ENCODE measurements around the gene GSC. TPM values are rescaled to one million over a fixed set of nuclear protein-coding genes. Genes with fewer than 3 reads are reported as not detected.
"Not testable (repeated sequence)": the region's sequence is repeated elsewhere in the genome, so short reads cannot be mapped to it uniquely, and the experiment has no call there.

GSC gene
- total and polyA plus RNA-seq, 10 donors = not detected

DNA sequence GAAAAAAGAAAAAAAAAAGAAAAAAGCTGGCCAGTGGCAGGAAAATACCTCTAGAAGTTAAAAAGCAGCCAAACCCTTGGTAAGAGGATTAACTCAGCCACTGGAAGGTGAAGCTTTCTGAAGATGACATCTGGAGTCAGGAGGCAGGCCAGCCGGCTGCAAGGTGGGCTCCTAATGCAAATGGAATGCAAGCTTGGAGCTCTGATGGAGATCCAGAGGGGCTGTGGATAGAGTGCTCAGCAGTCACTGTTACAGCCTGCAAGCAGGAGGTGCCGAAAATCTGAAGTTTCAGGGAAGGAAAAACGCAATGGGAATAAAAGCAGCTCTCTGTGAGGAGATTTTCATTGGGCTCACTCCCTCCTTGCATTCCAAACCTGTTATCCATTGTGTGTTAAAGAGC, 41.0 kb downstream of the GSC start:
- intact Hi-C loops (cut with DNase I; ENCODE audit: low total_unique reads) = no loop called here
- H3K4me3 ChIP-seq = no peak overlapping the region
- 52 to 75% (median 61%) methylated on average over 3 of the region's 3 CpGs for WGBS, 5 donors

DNA sequence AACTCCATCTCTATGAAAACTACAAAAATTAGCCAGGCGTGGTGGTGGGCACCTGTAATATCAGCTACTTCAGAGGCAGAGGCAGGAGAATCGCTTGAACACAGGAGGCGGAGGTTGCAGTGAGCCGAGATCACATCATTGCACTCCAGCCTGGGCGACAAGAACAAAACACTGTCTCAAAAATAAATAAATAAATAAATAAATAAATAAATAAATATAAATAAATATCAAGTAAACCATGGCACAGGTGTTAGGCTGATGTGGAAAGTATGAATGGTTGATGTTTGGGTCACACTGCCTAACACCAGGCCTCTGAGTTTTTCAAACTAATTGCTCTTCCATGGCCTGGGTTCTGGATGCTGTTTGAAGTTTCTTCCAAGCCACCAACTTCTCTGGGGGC, 41.5 kb downstream of the GSC start:
- intact Hi-C loops (cut with DNase I; ENCODE audit: low total_unique reads); H3K27ac ChIP-seq; H3K4me1 ChIP-seq; H3K4me3 ChIP-seq; H3K36me3 ChIP-seq: not testable (repeated sequence)
- 91 to 96% (median 94%) methylated on average over 5 of the region's 5 CpGs for WGBS, 5 donors
- Histone ChIP-seq H3K27me3 (replicated peaks in 1 of 7) (peaks cover 0 to 12% (median 0%) of the 10 kb centered on the region in 7 donors), H3K9me3 (peaks cover 0 to 15% (median 2%) of the 10 kb centered on the region in 8 donors)
- DNase-seq = peak; percentile 4

More for the DNA sequence above, 41.0 kb downstream of the GSC start:
- Histone ChIP-seq H3K27ac (no peak overlapping the region), H3K9me3 (peaks cover 0 to 15% (median 2%) of the 10 kb centered on the region in 8 donors), H3K27me3 (replicated peaks in 1 of 7) (peaks cover 0 to 12% (median 0%) of the 10 kb centered on the region in 7 donors), H3K36me3 (no peaks in the 10 kb centered on the region), H3K4me1 (no peaks in the 10 kb centered on the region)
- peak; percentile 50 for DNase-seq
- no peak for TF ChIP-seq POLR2AphosphoS5 (IDR thresholded peaks at IDR 0.05)
- TF ChIP-seq POLR2A (IDR thresholded peaks at IDR 0.05) = no peak
- TF ChIP-seq, protein P1, sequence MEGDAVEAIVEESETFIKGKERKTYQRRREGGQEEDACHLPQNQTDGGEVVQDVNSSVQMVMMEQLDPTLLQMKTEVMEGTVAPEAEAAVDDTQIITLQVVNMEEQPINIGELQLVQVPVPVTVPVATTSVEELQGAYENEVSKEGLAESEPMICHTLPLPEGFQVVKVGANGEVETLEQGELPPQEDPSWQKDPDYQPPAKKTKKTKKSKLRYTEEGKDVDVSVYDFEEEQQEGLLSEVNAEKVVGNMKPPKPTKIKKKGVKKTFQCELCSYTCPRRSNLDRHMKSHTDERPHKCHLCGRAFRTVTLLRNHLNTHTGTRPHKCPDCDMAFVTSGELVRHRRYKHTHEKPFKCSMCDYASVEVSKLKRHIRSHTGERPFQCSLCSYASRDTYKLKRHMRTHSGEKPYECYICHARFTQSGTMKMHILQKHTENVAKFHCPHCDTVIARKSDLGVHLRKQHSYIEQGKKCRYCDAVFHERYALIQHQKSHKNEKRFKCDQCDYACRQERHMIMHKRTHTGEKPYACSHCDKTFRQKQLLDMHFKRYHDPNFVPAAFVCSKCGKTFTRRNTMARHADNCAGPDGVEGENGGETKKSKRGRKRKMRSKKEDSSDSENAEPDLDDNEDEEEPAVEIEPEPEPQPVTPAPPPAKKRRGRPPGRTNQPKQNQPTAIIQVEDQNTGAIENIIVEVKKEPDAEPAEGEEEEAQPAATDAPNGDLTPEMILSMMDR (IDR thresholded peaks at IDR 0.05 in 8 of 11, conservative IDR thresholded peaks at IDR 0.05 in 3 of 11) = no peak

DNA sequence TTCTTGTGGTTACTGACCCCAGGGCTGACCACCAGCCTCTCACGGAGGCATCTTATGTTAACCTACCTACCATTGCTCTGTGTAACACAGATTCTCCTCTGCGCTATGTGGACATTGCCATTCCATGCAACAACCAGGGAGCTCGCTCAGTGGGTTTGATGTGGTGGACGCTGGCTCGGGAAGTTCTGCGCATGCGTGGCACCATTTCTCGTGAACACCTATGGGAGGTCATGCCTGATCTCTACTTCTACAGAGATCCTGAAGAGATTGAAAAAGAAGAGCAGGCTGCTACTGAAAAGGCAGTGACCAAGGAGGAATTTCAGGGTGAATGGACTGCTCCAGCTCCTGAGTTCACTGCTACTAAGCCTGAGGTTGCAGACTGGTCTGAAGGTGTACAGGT, 43.3 kb downstream of the GSC start:
- DNase-seq = peak; percentile 17
- H3K9me3 ChIP-seq; H3K4me1 ChIP-seq; H3K4me3 ChIP-seq; intact Hi-C loops (cut with DNase I; ENCODE audit: low total_unique reads); H3K27ac ChIP-seq; H3K36me3 ChIP-seq: not testable (repeated sequence)
- H3K27me3 ChIP-seq (replicated peaks in 1 of 7) = peaks cover 0 to 12% (median 0%) of the 10 kb centered on the region in 7 donors
- 93 to 96% (median 95%) methylated on average over 8 of the region's 8 CpGs for WGBS, 5 donors

DNA sequence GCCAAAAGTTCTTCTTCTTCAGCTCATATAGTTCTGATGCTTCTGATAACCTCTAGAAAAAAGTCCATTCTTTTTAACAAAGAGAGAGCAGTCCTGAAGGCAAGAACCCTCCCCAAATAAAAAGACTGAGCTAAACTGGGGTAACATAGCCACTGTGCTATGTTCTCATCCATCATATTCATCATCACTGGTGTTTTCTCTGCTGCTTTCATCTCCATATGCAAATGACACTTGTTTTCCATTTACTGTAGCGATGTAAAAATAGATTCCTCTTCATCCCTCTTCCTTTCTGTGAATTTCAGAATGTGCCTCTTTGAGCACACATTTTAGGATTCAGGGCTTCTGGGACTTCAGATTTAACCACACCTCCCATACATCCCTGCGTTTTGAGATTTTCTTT, 44.9 kb downstream of the GSC start:
- Histone ChIP-seq H3K4me1 (no peaks in the 10 kb centered on the region), H3K27ac (no peak overlapping the region), H3K27me3 (replicated peaks in 1 of 7) (peaks cover 0 to 12% (median 0%) of the 10 kb centered on the region in 7 donors), H3K9me3 (no peaks in the 10 kb centered on the region), H3K4me3 (no peak overlapping the region), H3K36me3 (no peaks in the 10 kb centered on the region)
- TF ChIP-seq, protein P1 (IDR thresholded peaks at IDR 0.05 in 8 of 11, conservative IDR thresholded peaks at IDR 0.05 in 3 of 11) = no peak
- TF ChIP-seq POLR2A (IDR thresholded peaks at IDR 0.05) (no peak), POLR2AphosphoS5 (IDR thresholded peaks at IDR 0.05) (no peak)
- intact Hi-C loops (cut with DNase I; ENCODE audit: low total_unique reads) = no loop called here
- WGBS, 5 donors = 72 to 83% (median 74%) methylated on average over 2 of the region's 2 CpGs
- DNase-seq = no peak

DNA sequence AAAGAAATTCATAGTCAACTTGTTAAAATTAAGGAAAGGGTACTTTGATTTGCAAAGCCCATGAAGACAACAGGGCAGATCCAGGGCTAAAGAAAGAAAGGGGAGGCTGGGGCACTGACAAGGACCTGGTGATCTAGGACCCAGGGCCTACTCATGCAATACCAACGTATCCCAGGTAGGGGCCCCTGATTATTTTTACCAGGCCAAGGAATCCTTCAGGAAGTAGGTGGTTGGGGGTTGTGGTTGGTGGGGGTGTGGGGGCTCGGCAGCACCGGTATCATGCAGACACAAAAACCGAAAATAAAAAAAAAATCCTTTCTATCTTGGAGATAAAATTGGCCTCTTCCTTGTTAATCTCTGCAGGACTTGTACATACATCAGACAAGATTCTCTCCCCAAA, 47.5 kb downstream of the GSC start:
- Histone ChIP-seq H3K27me3 (replicated peaks in 1 of 7) (peaks cover 0 to 12% (median 0%) of the 10 kb centered on the region in 7 donors), H3K9me3 (no peaks in the 10 kb centered on the region), H3K36me3 (no peaks in the 10 kb centered on the region), H3K4me1 (no peaks in the 10 kb centered on the region), H3K4me3 (no peak overlapping the region), H3K27ac (no peak overlapping the region)
- peak; percentile 11 for DNase-seq
- WGBS, 5 donors = 19 to 51% (median 42%) methylated on average over 4 of the region's 4 CpGs
- intact Hi-C loops (cut with DNase I; ENCODE audit: low total_unique reads) = no loop called here
- TF ChIP-seq POLR2A (IDR thresholded peaks at IDR 0.05) (no peak), POLR2AphosphoS5 (IDR thresholded peaks at IDR 0.05) (no peak)
- TF ChIP-seq, protein P1 (IDR thresholded peaks at IDR 0.05 in 8 of 11, conservative IDR thresholded peaks at IDR 0.05 in 3 of 11) = no peak

Other genes starting within 250 kb of the GSC start
- not detected for gene SERPINA4, start 208.7 kb downstream of the GSC start, total RNA-seq
- not detected for gene SERPINA4, start 208.7 kb downstream of the GSC start, polyA plus RNA-seq
- gene SERPINA5, start 188.7 kb downstream of the GSC start, total RNA-seq = 100 to 1,000 TPM in 6 of 7 donors, 10 to 100 TPM in 1; 67.3 to 216 (median 169) TPM
- 10 to 100 TPM; 11.5 to 58.2 (median 41.4) TPM for gene SERPINA5, start 188.7 kb downstream of the GSC start, polyA plus RNA-seq
- gene SERPINA3, start 157.7 kb downstream of the GSC start, total RNA-seq = 10 to 100 TPM in 4 of 7 donors, 1 to 10 TPM in 3; 3.4 to 29.7 (median 10.1) TPM
- gene SERPINA3, start 157.7 kb downstream of the GSC start, polyA plus RNA-seq = 10 to 100 TPM in 2 of 3 donors, 1 to 10 TPM in 1; 8.5 to 88.3 (median 10.3) TPM

Measured in spleen (tissue), 11 donors.